Vagina (tissue), 2 donors: Measurements from ENCODE around the gene CBLB. TPM values are rescaled to one million over a fixed set of nuclear protein-coding genes. Genes with fewer than 3 reads are reported as not detected.

Experiments used
- DNase-seq, 2 donors: peaks; one replicate each; pipeline ENCODE4 v3.0.0-alpha.2; 2017; ENCODE audit errors: extremely low spot score in 2 of 2
- H3K27ac ChIP-seq: fragments of 200-600 bp; sonication (generic); one replicate; pipeline ENCODE4 v1.5.1; 2019
- H3K27me3 ChIP-seq: fragments of 200-600 bp; sonication (generic); one replicate; pipeline ENCODE4 v1.5.1; 2019
- H3K36me3 ChIP-seq, 2 donors: fragments of 200-600 bp; sonication (generic); one replicate each; pipeline ENCODE4 v1.5.1; 2017 to 2019
- H3K4me1 ChIP-seq: fragments of 200-600 bp; sonication (generic); one replicate; pipeline ENCODE4 v1.5.1; 2019
- H3K4me3 ChIP-seq, 2 donors: fragments of 200-600 bp; sonication (generic); 1 replicate in 1 of 2; 2 replicates in 1 of 2; pipeline ENCODE4 v1.5.1; 2016 to 2019
- H3K9me3 ChIP-seq: fragments of 200-600 bp; sonication (generic); one replicate; pipeline ENCODE4 v1.5.1; 2019
- CTCF ChIP-seq, 3 experiments: fragments of 450-650 bp in 2 of 3; fragments of 200-600 bp in 1 of 3; sonication (generic) in 1 of 3; IDR thresholded peaks; one replicate each; pipeline ENCODE4 v1.5.1; 2017 to 2019; ENCODE audit warnings: antibody characterized with exemption in 3 of 3, mild to moderate bottlenecking in 2 of 3, moderate library complexity in 2 of 3
- POLR2A ChIP-seq, 2 donors: fragments of 450-650 bp; IDR thresholded peaks; one replicate each; pipeline ENCODE4 v1.6.1; 2017; ENCODE audit warnings: antibody characterized with exemption in 2 of 2, mild to moderate bottlenecking in 2 of 2, moderate library complexity in 2 of 2
- POLR2AphosphoS5 ChIP-seq, 2 donors: sonication (generic); formaldehyde crosslinking; IDR thresholded peaks; one replicate each; pipeline ENCODE4 v1.9.0; 2017; ENCODE audit warnings: antibody characterized with exemption in 2 of 2, mild to moderate bottlenecking in 2 of 2, low read depth in 1 of 2; ENCODE audit not compliant: insufficient read depth in 1 of 2
- intact Hi-C: fragments of 100-400 bp; cut with DNase I; formaldehyde crosslinking; loops from one replicate; pipeline ENCODE4 v1.15.1; 2023
- total RNA-seq: library from RNA; depleted of rRNA; stranded (reverse); fragments of >200 nt; gene quantifications from one replicate; pipeline ENCODE4 v1.2.3, GENCODE V29; 2016

The CBLB gene
- total RNA-seq, 1 donor from 2014 or later, result 58.4 TPM

- Histone ChIP-seq H3K4me3 (no peak overlapping the region), H3K27ac (no peak overlapping the region), H3K27me3 (no peaks in the 10 kb centered on the region), H3K9me3 (no peaks in the 10 kb centered on the region), H3K36me3 (no peaks in the 10 kb centered on the region), H3K4me1 (peaks cover 34% of the 10 kb centered on the region)
- no peak for DNase-seq
- TF ChIP-seq POLR2AphosphoS5 (IDR thresholded peaks at IDR 0.05; ENCODE audit: insufficient read depth in 1 of 2, low read depth in 1 of 2) (no peak), CTCF (IDR thresholded peaks at IDR 0.05) (no peak), POLR2A (IDR thresholded peaks at IDR 0.05) (no peak)
- intact Hi-C loops, result no loop called here
Measured at GRCh38 chr3:105787453-105787852, 81.4 kb downstream of the CBLB start.

GRCh38 chr3:105786990-105787389 lies 81.8 kb downstream of the CBLB start:
- TF ChIP-seq POLR2A (IDR thresholded peaks at IDR 0.05), result no peak
- H3K27ac ChIP-seq, result no peak overlapping the region
- H3K4me3 ChIP-seq, result no peak overlapping the region
- no peaks in the 10 kb centered on the region for H3K27me3 ChIP-seq
- peaks cover 32% of the 10 kb centered on the region for H3K4me1 ChIP-seq
- intact Hi-C loops, result no loop called here
- no peak for DNase-seq
- H3K36me3 ChIP-seq, result no peaks in the 10 kb centered on the region
- H3K9me3 ChIP-seq, result no peaks in the 10 kb centered on the region

- intact Hi-C loops, result no loop called here
- no peak for TF ChIP-seq POLR2AphosphoS5 (IDR thresholded peaks at IDR 0.05; ENCODE audit: insufficient read depth in 1 of 2, low read depth in 1 of 2)
- TF ChIP-seq POLR2A (IDR thresholded peaks at IDR 0.05), result no peak
- TF ChIP-seq CTCF (IDR thresholded peaks at IDR 0.05), result no peak
- H3K4me1 ChIP-seq, result peaks cover 25% of the 10 kb centered on the region
Measured at GRCh38 chr3:105786241-105786640, 82.6 kb downstream of the CBLB start.

GRCh38 chr3:105785803-105786202 lies 83.0 kb downstream of the CBLB start:
- Histone ChIP-seq H3K4me1 (peaks cover 20% of the 10 kb centered on the region), H3K27me3 (no peaks in the 10 kb centered on the region), H3K4me3 (no peak overlapping the region), H3K9me3 (no peaks in the 10 kb centered on the region), H3K36me3 (no peaks in the 10 kb centered on the region), H3K27ac (no peak overlapping the region)
- intact Hi-C loops, result no loop called here
- no peak for DNase-seq
- no peak for TF ChIP-seq POLR2A (IDR thresholded peaks at IDR 0.05)
- no peak for TF ChIP-seq CTCF (IDR thresholded peaks at IDR 0.05)
- TF ChIP-seq POLR2AphosphoS5 (IDR thresholded peaks at IDR 0.05; ENCODE audit: insufficient read depth in 1 of 2, low read depth in 1 of 2), result no peak

More at GRCh38 chr3:105786241-105786640, 82.6 kb downstream of the CBLB start:
- Histone ChIP-seq H3K36me3 (no peaks in the 10 kb centered on the region), H3K27ac (no peak overlapping the region), H3K4me3 (no peak overlapping the region), H3K9me3 (no peaks in the 10 kb centered on the region), H3K27me3 (no peaks in the 10 kb centered on the region)
- no peak for DNase-seq

GRCh38 chr3:105783631-105784030 lies 85.2 kb downstream of the CBLB start:
- Histone ChIP-seq H3K4me3 (no peak overlapping the region), H3K9me3 (no peaks in the 10 kb centered on the region), H3K36me3 (no peaks in the 10 kb centered on the region), H3K27ac (no peak overlapping the region), H3K27me3 (no peaks in the 10 kb centered on the region), H3K4me1 (peaks cover 12% of the 10 kb centered on the region)
- DNase-seq, result no peak
- intact Hi-C loops, result no loop called here
- TF ChIP-seq POLR2A (IDR thresholded peaks at IDR 0.05) (no peak), CTCF (IDR thresholded peaks at IDR 0.05) (no peak), POLR2AphosphoS5 (IDR thresholded peaks at IDR 0.05; ENCODE audit: insufficient read depth in 1 of 2, low read depth in 1 of 2) (no peak)

- H3K27ac ChIP-seq, result no peak overlapping the region
- no peak for TF ChIP-seq CTCF (IDR thresholded peaks at IDR 0.05)
- no peak for TF ChIP-seq POLR2A (IDR thresholded peaks at IDR 0.05)
- no peak for TF ChIP-seq POLR2AphosphoS5 (IDR thresholded peaks at IDR 0.05; ENCODE audit: insufficient read depth in 1 of 2, low read depth in 1 of 2)
- no peak overlapping the region for H3K4me3 ChIP-seq
- H3K27me3 ChIP-seq, result no peaks in the 10 kb centered on the region
- no peaks in the 10 kb centered on the region for H3K9me3 ChIP-seq
- DNase-seq, result no peak
- no peaks in the 10 kb centered on the region for H3K4me1 ChIP-seq
- intact Hi-C loops, result no loop called here
- H3K36me3 ChIP-seq, result no peaks in the 10 kb centered on the region
Measured at GRCh38 chr3:105781871-105782270, 86.9 kb downstream of the CBLB start.
